ENCODE measurements around the gene NFASC.

NFASC gene

DNA sequence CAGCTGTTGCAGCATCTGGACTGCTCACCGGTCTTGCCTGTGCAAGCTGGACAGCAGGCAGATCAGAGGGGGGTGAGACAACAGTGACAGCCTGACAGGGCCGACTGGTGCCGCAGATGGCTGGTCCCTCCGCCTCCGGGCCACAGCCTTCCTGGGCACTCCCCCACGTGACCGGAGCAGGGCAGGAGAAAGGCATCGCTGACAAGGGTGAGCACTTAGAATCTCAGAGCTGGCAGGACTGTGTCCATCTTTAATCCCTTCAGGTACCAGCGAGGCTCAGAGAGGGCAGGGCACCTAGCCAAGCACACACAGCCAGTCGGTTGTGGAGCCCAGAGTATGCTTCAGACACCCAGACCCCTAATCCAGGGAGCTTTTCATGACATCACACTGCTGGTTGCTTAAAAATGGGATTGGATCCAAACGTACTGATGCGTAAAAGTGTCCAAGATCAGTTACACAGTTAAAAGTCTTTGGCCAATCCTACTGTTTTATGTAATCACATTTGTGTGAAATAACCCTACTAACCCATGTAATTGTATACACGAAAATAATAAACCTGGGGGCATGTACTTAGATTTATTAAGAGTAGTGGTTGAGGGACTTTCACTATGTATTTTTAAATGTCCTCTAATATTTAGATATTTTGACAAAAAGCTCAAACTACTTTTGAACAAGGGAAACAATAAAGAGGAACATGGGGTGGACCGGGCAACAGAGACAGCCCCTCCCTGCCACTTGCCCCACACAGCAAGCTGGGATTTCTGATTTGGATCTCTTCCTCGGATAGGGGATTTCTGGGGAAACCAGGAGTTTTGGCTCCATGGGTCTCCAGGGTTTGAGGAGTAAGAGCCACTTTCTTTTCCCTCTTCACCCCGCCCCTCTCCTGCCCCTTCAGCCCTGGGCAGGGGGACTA, 171.6 kb downstream of the NFASC start:
- DNase-seq (ENCODE audit: low read depth in 2 of 2): no peak

DNA sequence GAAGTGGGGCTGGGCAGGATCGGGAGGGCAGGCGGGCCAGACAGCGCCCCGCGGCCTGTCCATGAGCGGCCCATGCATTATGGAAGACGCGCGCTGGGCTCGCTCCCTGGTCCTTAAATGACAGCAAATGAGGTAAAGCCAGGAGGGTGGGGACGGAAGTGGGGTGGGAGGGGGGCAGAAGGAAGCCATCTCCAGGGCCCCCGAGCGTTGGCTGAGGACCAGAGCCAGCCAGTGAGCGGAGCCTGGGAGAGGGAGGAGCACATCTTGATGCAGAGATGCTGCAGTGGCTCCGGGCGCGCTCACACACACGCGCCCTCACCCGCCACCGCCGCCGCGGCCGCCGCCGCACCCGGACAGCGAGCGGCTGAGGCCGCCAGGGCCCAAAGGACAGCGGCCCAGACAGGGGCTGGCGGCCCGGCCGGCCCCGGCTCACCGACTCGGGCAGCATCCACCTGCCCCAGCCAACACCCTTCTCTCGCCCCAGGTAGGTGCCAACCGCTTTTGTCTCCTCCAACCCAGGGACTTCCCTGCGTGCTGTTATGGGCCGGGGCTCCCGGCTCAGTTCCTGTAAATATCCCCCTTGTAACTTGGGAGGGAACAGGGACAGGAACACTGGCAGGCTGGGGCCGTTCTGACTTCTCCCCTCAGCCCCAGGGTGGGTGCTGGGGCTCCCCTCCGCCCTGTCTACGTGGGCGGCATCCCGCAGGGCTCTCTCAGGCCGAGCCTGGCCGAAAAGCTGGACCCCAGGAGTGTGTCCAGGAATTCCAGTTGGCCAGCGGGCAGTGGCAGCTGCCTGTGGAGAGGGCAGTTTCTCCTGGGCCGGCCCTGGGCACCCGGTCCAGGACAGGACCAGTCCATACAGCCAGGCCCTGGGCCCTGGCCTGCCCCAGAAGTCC, 172.5 kb downstream of the NFASC start, which contains the start of gene CNTN2:
Gene CNTN2, plus strand, starts transcription at position 302 of the 896 bp plus-strand sequence. CDS start 9,974 bp downstream, outside the sequence.
- DNase-seq (ENCODE audit: low read depth in 2 of 2): no peak

DNA sequence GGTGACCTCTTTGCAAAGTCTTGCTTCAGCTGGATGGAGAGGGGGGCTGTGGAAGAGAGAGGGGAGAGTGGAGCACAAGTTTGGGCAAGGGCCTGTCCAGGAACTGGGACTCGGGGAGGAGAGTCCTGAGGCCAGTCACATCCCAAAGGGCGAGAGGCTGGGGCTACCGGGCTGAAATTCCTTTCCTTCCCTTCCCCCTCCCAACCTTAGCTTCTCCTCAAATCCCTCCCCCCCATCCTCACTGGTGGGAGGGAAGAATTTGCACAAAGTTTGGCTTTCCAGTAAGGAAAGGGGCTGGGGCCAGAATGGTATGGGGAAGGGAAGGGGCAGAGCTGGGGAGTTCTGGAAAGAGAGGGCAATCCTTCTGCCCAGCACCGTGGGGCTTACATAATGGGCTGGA, 173.2 kb downstream of the NFASC start:
- no peak for DNase-seq (ENCODE audit: low read depth in 2 of 2)

DNA sequence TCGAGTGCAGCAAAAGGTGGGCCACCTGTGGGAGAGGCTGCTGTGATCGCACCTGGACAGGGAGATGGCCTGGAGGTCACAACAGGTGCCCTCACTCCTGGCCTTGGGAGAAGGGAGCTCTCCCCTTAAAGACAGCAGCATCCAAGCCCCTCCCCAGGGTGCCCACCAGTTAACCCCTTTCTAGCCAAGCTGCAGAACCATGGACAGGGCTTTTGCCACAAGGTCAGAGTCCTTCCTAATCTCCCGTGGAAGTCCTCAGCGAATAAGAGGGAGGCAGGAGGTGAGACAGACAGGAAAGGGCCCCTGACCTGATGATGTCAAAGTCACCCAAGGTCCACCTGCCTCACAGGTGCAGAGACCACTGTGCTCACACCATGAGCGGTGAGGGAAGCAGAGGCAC, 174.1 kb downstream of the NFASC start:
- DNase-seq (ENCODE audit: low read depth in 2 of 2): no peak

DNA sequence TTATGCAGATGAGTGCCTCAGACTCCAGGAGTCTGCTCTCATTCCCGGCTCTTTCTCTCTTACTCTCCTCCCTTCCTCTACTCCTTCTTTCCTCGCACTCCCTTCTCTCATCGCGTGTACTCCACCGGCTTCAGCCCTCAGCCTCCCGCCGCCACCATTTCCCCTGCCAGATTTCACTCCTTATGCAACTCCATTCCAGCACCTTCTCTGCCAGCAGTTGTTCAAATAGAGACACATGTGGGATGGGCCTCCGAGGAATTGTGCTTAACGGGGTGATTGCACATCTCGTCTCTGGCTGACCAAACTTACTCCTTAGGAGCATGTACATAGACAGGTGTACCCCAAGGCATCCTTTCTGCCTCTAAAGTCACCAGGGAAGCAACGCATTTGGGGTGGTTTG, 174.5 kb downstream of the NFASC start:
- no peak for DNase-seq (ENCODE audit: low read depth in 2 of 2)

DNA sequence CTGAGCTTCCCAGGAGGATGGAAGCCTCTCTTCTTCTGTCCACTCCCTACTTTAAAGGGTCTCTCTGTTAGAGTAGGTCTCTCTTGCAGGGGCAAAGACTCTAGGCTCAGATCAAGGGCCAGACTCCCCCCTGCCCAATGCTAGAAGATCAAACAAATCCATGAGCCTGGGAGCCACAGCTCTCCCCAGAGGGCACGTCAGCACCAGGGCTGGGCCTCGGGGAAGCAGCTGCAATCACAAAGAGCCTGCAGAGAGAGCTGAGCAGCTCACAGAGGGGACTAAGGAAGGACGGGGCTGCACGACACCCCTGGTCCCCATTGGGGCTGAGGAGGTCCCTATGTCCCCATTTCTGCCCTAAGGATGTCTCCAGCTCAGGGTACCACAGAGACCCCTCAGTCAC, 176.2 kb downstream of the NFASC start:
- no peak for DNase-seq (ENCODE audit: low read depth in 2 of 2)

DNA sequence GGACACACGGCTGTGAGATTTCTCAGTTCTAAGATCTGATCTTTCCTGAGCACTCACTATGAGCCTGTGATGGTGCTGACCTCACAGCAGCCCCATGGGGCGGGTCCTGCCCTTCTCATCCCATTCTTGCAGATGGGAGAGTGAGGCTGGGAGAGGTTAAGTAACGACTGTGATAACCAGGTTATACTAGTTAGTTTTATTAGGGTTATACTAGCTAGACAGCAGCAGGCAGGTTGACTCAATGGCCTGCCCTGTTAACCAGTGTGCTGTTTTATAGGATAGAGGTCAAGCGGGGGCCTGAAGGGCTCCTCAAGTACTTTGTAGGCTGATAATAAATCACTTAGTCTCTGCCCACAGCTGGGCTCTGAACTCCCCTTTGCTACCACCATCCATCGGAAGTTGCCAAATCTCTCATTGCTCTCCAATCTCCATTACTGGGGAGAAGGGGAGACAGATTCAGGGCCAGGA, 177.1 kb downstream of the NFASC start:
- no peak for DNase-seq (ENCODE audit: low read depth in 2 of 2)

DNA sequence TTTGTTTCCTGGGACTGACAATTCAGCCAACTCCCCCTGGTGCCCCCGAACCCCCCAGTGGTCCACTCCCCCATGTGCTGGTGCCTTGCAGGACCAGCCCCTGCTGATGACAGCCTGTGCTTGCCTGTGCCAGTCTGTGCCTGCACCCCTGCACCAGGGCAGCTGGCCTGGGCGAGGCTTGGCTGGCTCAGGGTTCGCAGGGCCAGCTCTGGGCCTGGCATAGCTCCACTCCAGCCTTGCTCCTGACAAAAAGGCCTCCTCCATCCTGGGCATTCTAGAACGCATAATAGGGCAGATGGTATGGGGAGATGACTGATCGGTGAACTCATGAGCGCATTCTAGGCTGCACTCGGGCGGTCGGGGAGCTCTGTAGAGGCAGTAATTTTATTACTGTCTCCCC, 177.7 kb downstream of the NFASC start:
- no peak for DNase-seq (ENCODE audit: low read depth in 2 of 2)

DNA sequence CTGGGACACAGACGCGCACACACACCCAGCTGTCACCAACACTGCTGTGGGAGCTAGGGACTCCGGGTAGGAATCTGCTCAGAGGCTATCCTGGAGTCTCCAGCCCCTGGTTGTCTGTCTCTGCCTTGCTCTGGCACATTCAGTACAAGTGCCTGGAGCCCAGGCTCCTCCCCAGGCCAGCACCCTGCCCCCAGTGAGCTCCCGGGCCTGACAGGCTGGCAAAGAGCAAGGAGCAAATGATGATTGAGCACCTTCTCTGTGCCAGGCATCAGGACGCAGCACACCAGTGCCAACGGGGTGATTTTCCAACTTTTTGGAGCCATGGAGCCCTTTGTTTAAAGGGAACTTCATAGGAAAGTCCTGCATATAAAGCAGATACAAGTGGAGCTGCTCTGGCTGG, 178.8 kb downstream of the NFASC start:
- DNase-seq (ENCODE audit: low read depth in 2 of 2): no peak

DNA sequence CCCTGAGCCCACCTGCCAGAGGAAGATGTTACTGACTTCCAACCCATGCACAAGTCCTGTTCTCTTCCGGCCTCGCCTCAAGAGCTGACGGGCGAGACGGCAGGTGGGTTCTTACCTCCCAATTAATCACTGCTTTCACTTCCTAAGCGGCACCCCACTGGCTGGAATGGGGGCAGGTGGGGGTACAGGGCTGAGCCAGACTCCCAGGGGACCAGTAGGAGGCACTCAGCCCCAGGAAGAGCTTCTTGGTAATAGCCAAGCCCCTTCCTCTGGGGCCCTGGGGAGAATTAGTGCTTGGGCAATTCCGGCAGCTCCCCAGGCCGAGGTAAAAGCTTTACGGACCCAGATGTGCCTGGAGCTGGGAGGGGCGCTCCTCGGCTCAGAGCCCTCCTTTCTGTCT, 182.0 kb downstream of the NFASC start:
- DNase-seq (ENCODE audit: low read depth in 2 of 2): no peak

DNA sequence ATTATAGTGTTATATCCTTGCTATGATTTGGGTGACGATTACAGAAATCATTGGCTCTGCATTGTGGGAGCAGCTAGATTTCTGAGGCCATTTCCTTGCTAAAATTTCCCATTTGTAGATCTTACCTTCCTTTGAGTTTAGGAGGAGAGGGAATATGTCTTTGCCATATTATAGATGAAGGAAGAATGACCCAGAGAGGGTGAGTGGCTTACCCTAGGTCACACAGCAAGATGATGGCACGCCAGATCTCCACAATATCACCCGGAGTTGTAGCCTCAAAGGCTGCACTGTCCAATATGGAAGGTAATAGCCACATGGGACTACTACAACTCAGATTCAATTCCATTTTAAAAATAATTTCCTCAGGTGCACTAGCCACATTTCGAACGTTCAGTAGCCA, 182.6 kb downstream of the NFASC start:
- no peak for DNase-seq (ENCODE audit: low read depth in 2 of 2)

DNA sequence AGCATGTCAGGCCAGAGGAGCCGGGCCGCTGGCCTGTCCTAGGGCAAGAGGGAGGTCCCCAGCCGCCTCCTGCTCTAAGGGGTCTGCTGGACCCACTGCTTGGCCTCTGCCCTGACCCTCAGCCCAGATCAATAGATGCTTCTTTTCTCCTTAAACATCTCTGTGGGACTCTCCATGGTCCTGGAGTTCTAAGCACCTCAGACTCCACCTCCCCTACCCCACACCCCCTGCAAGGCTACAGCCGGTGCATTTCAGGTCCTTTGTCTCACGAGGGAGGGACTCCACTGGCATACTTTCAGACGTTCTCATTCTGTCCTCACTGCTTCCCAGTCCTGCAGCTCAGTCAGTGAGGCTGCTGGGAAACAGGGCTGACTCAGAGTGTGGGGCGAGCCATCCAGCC, 183.4 kb downstream of the NFASC start:
- DNase-seq (ENCODE audit: low read depth in 2 of 2): no peak

DNA sequence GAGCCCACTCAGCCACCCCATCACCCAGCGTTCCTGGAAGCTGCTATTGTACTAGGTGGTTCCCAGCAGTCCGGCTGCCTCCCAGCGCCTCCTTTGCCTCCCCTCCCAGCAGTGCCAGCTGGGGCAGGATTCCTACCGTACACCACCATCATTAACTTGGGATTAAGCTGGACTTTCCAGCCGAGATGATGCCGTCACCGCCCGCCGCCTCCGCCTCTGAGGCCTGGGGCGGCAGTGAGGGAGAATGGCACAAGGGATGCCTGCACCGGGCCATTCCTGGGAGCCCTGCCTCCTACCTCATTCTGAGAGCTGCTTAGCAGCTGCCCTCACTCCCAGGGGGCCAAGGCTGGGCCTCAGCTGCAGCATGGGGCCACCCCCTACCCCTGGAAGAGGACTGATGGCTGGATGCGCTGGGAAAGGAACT, 185.5 kb downstream of the NFASC start:
- no peak for DNase-seq (ENCODE audit: low read depth in 2 of 2)

DNA sequence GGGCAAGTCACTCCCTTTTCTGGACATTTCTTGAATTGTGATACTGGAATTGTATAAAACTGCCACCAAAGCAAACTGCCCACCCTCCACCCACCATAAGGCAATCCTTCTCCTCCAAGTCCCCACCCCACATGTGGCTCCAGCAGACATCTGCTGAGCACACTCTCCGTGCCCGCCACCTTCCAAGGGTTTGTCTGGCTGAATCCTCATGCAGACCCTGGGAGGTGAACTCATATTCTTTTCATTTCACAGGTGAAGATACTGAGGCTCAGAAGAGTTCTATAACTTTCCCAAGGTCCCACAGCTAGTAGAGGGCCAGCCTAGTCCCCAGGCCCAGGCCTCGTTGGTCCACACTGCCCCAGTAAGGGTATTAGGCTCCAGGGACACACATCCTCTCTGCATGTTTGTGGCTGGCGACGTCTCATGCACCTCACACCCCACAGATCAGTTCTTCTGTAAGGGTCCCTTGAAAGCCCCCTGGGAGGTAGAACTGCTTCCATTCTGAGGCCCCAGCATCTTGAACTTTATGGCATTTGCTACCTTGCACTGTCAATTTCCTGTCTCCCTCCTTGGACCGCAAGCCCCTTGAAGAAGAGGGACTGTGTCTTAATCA, 186.4 kb downstream of the NFASC start:
- DNase-seq (ENCODE audit: low read depth in 2 of 2): no peak

DNA sequence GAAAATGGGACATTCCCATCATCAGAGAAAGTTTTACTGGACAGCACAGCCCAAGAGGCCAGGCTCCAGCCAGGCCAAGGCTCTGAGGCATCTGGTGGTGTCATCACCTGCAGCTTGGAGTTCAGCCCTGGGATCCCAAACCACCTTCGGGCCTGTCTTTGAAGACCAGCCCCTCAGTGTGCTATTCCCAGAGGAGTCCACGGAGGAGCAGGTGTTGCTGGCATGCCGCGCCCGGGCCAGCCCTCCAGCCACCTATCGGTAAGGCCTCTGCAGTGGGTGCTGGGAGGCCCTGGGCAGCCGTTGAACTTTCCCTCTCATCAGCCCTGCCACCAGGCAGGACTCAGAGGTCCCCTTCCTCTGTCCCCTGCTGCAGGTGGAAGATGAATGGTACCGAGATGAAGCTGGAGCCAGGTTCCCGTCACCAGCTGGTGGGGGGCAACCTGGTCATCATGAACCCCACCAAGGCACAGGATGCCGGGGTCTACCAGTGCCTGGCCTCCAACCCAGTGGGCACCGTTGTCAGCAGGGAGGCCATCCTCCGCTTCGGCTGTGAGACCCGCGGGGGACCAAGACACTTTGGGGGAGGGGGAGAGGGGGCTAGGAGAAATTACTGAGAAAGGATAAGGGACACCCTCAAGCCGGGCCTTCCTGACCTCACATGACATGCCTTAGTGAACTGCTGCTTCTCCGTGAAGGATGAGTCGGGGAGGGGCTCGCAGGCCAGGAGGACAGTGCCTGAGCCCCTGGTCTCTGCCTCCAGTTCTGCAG, 187.3 kb downstream of the NFASC start:
- no peak for DNase-seq (ENCODE audit: low read depth in 2 of 2)

DNA sequence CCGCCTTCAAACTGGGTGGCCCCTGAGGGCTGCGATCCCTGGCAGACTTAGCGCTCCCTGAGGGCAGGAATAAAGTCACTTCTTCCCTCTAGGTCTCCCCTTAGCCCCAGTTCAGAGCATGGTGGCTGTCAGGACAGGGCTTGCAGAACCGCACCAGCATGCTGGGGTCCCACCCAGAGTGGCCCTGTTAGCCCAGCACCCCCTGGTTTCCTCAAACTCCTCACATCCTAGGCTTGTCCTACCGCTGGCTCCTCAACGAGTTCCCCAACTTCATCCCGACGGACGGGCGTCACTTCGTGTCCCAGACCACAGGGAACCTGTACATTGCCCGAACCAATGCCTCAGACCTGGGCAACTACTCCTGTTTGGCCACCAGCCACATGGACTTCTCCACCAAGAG, 188.2 kb downstream of the NFASC start:
- no peak for DNase-seq (ENCODE audit: low read depth in 2 of 2)

DNA sequence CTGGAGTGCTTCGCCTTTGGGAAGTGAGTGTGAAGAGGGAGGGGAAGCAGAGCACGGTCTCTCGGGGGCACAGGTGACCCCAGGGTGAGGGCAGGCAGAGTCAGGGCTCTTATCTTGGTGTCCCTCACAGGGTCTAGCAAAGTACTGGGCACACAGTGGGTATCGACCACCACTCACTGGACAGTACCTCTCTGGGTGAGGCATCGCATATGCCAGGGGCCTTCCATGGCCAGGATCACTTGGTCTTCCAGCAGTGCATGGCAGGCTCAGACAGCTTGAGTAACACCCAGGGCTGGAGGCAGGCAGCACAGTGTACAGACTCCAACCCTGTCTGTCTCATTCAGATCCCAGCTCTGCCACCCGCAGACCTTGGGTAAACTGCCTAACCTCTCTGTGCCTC, 189.0 kb downstream of the NFASC start:
- no peak for DNase-seq (ENCODE audit: low read depth in 2 of 2)

DNA sequence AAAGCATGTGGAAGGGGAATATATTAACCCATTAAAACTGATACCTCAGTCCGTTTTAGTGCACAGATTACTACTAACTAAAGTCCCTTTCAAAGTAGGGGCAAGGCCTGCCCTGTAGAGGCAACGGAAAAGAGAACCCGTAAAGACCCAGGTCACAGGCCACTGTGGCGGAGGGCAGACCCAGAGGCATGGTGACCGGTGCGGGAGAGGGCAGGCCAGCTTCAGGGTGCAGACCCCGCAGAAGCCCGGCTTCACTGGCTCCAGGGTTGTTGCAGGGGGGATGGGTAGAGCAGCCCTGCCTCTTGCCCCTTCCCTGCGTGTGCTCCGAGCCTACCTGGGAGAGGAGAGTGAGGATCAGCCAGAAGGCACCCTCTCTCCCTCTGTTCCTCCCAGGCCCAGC, 190.1 kb downstream of the NFASC start:
- DNase-seq (ENCODE audit: low read depth in 2 of 2): no peak

DNA sequence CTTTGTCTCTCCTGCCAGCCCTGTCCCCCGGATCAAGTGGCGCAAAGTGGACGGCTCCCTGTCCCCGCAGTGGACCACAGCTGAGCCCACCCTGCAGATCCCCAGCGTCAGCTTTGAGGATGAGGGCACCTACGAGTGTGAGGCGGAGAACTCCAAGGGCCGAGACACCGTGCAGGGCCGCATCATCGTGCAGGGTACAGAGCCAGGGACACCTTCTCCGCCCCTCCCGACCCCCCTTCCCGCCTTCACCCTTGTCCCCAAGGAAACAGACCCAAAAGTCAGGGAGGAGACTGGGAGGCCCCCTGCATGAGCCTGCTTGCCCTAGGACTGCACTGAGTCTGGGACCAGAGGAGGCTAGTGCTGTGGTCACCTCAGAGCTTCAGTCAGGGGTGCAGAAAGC, 190.6 kb downstream of the NFASC start:
- no peak for DNase-seq (ENCODE audit: low read depth in 2 of 2)

DNA sequence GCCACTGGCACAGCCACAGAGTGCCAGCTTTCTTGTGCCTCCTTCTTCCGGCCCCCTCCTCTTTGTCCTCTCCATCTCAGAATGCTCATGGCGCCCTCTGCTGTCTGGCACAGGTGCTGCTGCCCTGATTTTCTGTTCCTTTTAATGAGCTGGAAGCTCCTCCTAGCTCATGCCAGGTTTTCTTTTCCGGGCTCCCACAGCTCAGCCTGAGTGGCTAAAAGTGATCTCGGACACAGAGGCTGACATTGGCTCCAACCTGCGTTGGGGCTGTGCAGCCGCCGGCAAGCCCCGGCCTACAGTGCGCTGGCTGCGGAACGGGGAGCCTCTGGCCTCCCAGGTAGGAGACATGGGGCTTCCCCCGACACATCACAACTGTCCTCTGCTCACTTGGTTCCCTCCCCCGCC, 191.0 kb downstream of the NFASC start:
- DNase-seq (ENCODE audit: low read depth in 2 of 2): peak; percentile 39 to 70

DNA sequence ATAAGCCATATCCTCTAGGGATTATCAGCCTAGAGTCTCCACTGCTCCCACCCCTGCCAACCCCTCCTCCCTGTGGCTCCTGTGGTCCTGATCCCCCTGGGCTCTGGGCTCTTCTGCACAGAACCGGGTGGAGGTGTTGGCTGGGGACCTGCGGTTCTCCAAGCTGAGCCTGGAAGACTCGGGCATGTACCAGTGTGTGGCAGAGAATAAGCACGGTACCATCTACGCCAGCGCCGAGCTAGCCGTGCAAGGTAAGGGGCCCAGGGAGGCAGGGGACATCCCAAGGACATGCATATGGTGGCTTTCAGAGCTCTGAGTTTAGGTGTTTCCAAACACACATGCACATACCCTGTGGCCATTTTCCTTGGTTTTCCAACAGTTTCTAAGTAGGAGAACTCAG, 191.7 kb downstream of the NFASC start:
- DNase-seq (ENCODE audit: low read depth in 2 of 2): no peak

All from stimulated activated CD4-positive, alpha-beta T cell treated with anti-CD3 and anti-CD28 coated beads, Interleukin-12 subunit alpha, Interleukin-12 subunit beta, amount 100 ng/mL, for 24 hours (primary cell).